GM10847 (cell line): Measurements from ENCODE around the gene NKD1.

Source experiments
- POLR2A ChIP-seq: IDR thresholded peaks from 2 replicates; pipeline ENCODE4 v1.6.1; 2011; ENCODE audit not compliant: insufficient read length; ENCODE audit errors: extremely low read depth

The NKD1 gene

GRCh38 chr16:50559342-50559741 lies 11.1 kb downstream of the NKD1 start:
- TF ChIP-seq POLR2A = no peak

GRCh38 chr16:50559804-50560514 lies 11.8 kb downstream of the NKD1 start:
- no peak for TF ChIP-seq POLR2A

- TF ChIP-seq POLR2A = no peak
These were observed 13.0 kb downstream of the NKD1 start for GRCh38 chr16:50560903-50561863.

GRCh38 chr16:50562657-50563056 lies 14.5 kb downstream of the NKD1 start:
- no peak for TF ChIP-seq POLR2A

GRCh38 chr16:50563989-50564388 lies 15.8 kb downstream of the NKD1 start:
- TF ChIP-seq POLR2A = no peak

- TF ChIP-seq POLR2A = no peak
These were observed 17.2 kb downstream of the NKD1 start for GRCh38 chr16:50565428-50565827.

GRCh38 chr16:50566014-50566962 lies 18.1 kb downstream of the NKD1 start:
- no peak for TF ChIP-seq POLR2A

- TF ChIP-seq POLR2A = no peak
These were observed 19.5 kb downstream of the NKD1 start for GRCh38 chr16:50567651-50568050.

- no peak for TF ChIP-seq POLR2A
These were observed 20.1 kb downstream of the NKD1 start for GRCh38 chr16:50568187-50568815.

GRCh38 chr16:50570354-50570753 lies 22.2 kb downstream of the NKD1 start:
- no peak for TF ChIP-seq POLR2A

- no peak for TF ChIP-seq POLR2A
These were observed 22.8 kb downstream of the NKD1 start for GRCh38 chr16:50570808-50571598.

GRCh38 chr16:50571786-50572185 lies 23.6 kb downstream of the NKD1 start:
- TF ChIP-seq POLR2A = no peak

- TF ChIP-seq POLR2A = no peak
These were observed 24.5 kb downstream of the NKD1 start for GRCh38 chr16:50572700-50573099.

GRCh38 chr16:50573279-50573678 lies 25.1 kb downstream of the NKD1 start:
- no peak for TF ChIP-seq POLR2A
